SH-SY5Y (cell line): ENCODE measurements around the gene CFAP251.

ENCODE experiments used
- GATA2 ChIP-seq: IDR thresholded peaks from 2 replicates; pipeline ENCODE4 v1.6.1; 2011; ENCODE audit warnings: mild to moderate bottlenecking, low read depth, low read length
- GATA3 ChIP-seq: IDR thresholded peaks from 2 replicates; pipeline ENCODE4 v1.6.1; 2011; ENCODE audit warnings: low read depth, mild to moderate bottlenecking, low read length, moderate library complexity

- TF ChIP-seq GATA2 (no peak), GATA3 (no peak)
Observed at GRCh38 chr12:122032580-122032979, 114.2 kb downstream of the CFAP251 start.
